HepG2 (cell line): ENCODE results near the gene MFAP2. TPM values are rescaled to one million over a fixed set of nuclear protein-coding genes. Genes with fewer than 3 reads are reported as not detected.

Experiments used
- ATAC-seq: fragments of 200-7000 bp; cut with Tn5 transposase; 3 replicates; pipeline ENCODE4 v1.9.1; 2020; ENCODE audit warnings: mild to moderate bottlenecking, moderate library complexity
- BruUV-seq: library from RNA; stranded (reverse); fragments of 400-500 nt; replicated peaks from 2 replicates; lab custom pipeline; 2021; lab: Mats Ljungman, UMichigan
- CTCF ChIA-PET: fragments of 300-600 bp; formaldehyde crosslinking; extraction: SDS; loops from one replicate; lab custom pipeline; 2021; ENCODE audit warnings: low total read pairs, inconsistent platforms, low intra/inter-chr PET ratio; lab: Yijun Ruan, JAX
- POLR2A ChIA-PET: fragments of 350-600 bp; sonication (Branson Sonifier 250); formaldehyde crosslinking; loops from one replicate; lab custom pipeline; 2020; ENCODE audit warnings: antibody characterized with exemption, inconsistent platforms; lab: Yijun Ruan, JAX
- DNase-seq: peaks from one replicate; pipeline ENCODE4 v3.0.0-alpha.2; 2015; ENCODE audit warnings: low spot score
- FAIRE-seq: peaks from 3 replicates; lab custom pipeline; 2011; peaks lifted over from hg19 to GRCh38; lab: Jason Lieb, UNC
- H2AFZ ChIP-seq: one replicate; pipeline ENCODE4 v1.6.1; 2011; ENCODE audit warnings: low read length, inconsistent platforms
- H3K27ac ChIP-seq: fragments of 300-600 bp; 3 replicates; pipeline ENCODE4 v1.8.0; 2011; ENCODE audit warnings: mixed run types, mild to moderate bottlenecking, mixed read lengths, low read length, inconsistent platforms; ENCODE audit not compliant: insufficient read depth; ENCODE audit errors: extremely low read length
- H3K27me3 ChIP-seq, 2 experiments: fragments of 200-600 bp in 1 of 2; 2 replicates in 1 of 2; 3 replicates in 1 of 2; pipeline versions ENCODE4 v1.6.0 to v1.8.0; 2011; ENCODE audit warnings: low read length in 2 of 2, mild to moderate bottlenecking in 2 of 2, moderate library complexity in 2 of 2, inconsistent platforms in 1 of 2; ENCODE audit not compliant: insufficient read depth in 2 of 2, control insufficient read depth in 1 of 2
- H3K36me3 ChIP-seq, 2 experiments: fragments of 200-600 bp in 1 of 2; replicated peaks in 1 of 2; 2 replicates in 1 of 2; 3 replicates in 1 of 2; pipeline versions ENCODE4 v1.5.1 to v1.8.0; 2011; ENCODE audit warnings: low read length in 2 of 2, inconsistent platforms in 1 of 2; ENCODE audit not compliant: insufficient read depth in 2 of 2, control insufficient read depth in 1 of 2
- H3K4me1 ChIP-seq: 2 replicates; pipeline ENCODE4 v1.5.1; 2012; ENCODE audit warnings: low read length, inconsistent platforms; ENCODE audit not compliant: insufficient read depth
- H3K4me2 ChIP-seq: 2 replicates; pipeline ENCODE4 v1.6.0; 2011; ENCODE audit warnings: low read depth, low read length, inconsistent platforms
- H3K4me3 ChIP-seq, 3 experiments: fragments of 200-600 bp in 1 of 3; sonication (generic), shearing (Covaris generic) in 1 of 3; replicated peaks in 1 of 3; 2 replicates each; pipeline ENCODE4 v1.5.1; 2011 to 2016; ENCODE audit warnings: low read length in 3 of 3, inconsistent platforms in 2 of 3, low read depth in 2 of 3, mild to moderate bottlenecking in 2 of 3, control low read depth in 1 of 3, mixed read lengths in 1 of 3; ENCODE audit not compliant: insufficient read depth in 1 of 3
- H3K79me2 ChIP-seq: one replicate; pipeline ENCODE4 v1.6.1; 2011; ENCODE audit warnings: low read length, inconsistent platforms; ENCODE audit not compliant: insufficient read depth
- H3K9ac ChIP-seq: 2 replicates; pipeline ENCODE4 v1.6.0; 2011; ENCODE audit warnings: mild to moderate bottlenecking, low read depth, low read length, inconsistent platforms; ENCODE audit not compliant: insufficient read depth
- H3K9me3 ChIP-seq: 2 replicates; pipeline ENCODE4 v1.5.1; 2012; ENCODE audit warnings: mild to moderate bottlenecking, low read length
- H4K20me1 ChIP-seq: 2 replicates; pipeline ENCODE4 v1.6.0; 2011; ENCODE audit warnings: inconsistent platforms, mild to moderate bottlenecking, low read length, moderate library complexity; ENCODE audit not compliant: insufficient read depth
- MYC ChIP-seq: sonication (generic); formaldehyde crosslinking; IDR thresholded peaks from 2 replicates; pipeline ENCODE4 v1.9.0; 2021; ENCODE audit warnings: missing genetic modification reagents, borderline replicate concordance
- POLR2G ChIP-seq: fragments of 200-400 bp; formaldehyde crosslinking; IDR thresholded peaks from 2 replicates; pipeline ENCODE4 v1.6.1; 2018; ENCODE audit warnings: mild to moderate bottlenecking, low read depth, low read length, moderate library complexity
- ZNF773 ChIP-seq: sonication (generic); formaldehyde crosslinking; IDR thresholded peaks from 2 replicates; pipeline ENCODE4 v1.4.0; 2020; ENCODE audit warnings: missing genetic modification reagents, borderline replicate concordance
- WGBS: methylation state at CpG from one replicate; pipeline ENCODE4 v1.1.6; 2017; ENCODE audit warnings: low lambda C conversion rate; 5-methylcytosine and 5-hydroxymethylcytosine counted together
- in situ Hi-C: cut with HindIII; loops from 2 replicates; pipeline ENCODE4 v1.10.0; 2017; ENCODE audit warnings: low pct_unique_long_range_greater_than_20kb; ENCODE audit not compliant: extremely low pct_ligation_motif_present
- intact Hi-C: fragments of 100-400 bp; cut with micrococcal nuclease; formaldehyde crosslinking; loops from one replicate; pipeline ENCODE4 v1.10.0; 2022; ENCODE audit not compliant: unreplicated experiment
- polyA plus RNA-seq, 8 experiments: library from polyadenylated mRNA; depleted of rRNA in 3 of 8; stranded (reverse) in 7 of 8; unstranded in 1 of 8; fragments of >200 nt; fragmentation: Illumina TruSeq in 4 of 8; extraction: Trizol in 4 of 8; gene quantifications; 2 replicates each; pipeline versions ENCODE4 v1.2.1 to v1.2.3, GENCODE V29; 2011 to 2016; ENCODE audit warnings: low read depth in 4 of 8, missing spikeins in 1 of 8, mixed read lengths in 1 of 8; ENCODE audit not compliant: insufficient read depth in 1 of 8
- total RNA-seq, 5 experiments: library from RNA; depleted of rRNA; stranded (reverse); fragments of >200 nt; fragmentation: Illumina TruSeq; extraction: Trizol; gene quantifications; 2 replicates each; pipeline ENCODE4 v1.2.3, GENCODE V29; 2016; ENCODE audit warnings: low read depth in 1 of 5
- TF ChIP-seq, protein P1 (sequence below): sonication (generic); formaldehyde crosslinking; IDR thresholded peaks from 2 replicates; pipeline ENCODE4 v1.4.0; 2020; ENCODE audit warnings: missing genetic modification reagents
- TF ChIP-seq, protein P2 (sequence below): sonication (generic); formaldehyde crosslinking; IDR thresholded peaks from 2 replicates; pipeline ENCODE4 v1.4.0; 2020; ENCODE audit warnings: mild to moderate bottlenecking, low read depth, missing genetic modification reagents

Gene MFAP2
- total and polyA plus RNA-seq, 2 of the 13 experiments (the other 11 are each of a cell fraction or from before 2014, with no cell fraction given) = 1.1 to 1.4 TPM

- CTCF ChIA-PET = no interaction called here
Measured at GRCh38 chr1:16969651-16970050, 10.8 kb downstream of the MFAP2 start.

More at GRCh38 chr1:16969651-16970050, 10.8 kb downstream of the MFAP2 start:
- POLR2A ChIA-PET = no interaction called here
- Histone ChIP-seq H3K4me2 (no peak overlapping the region), H4K20me1 (no peaks in the 10 kb centered on the region; the same call in 1 of the 2 replicates), H3K27me3 (peaks cover 1 to 4% of the 10 kb centered on the region in 2 experiments; a peak in 2 of 5 replicates), H3K4me3 (no peak overlapping the region), H3K79me2 (no peaks in the 10 kb centered on the region), H3K27ac (no peak overlapping the region), H3K36me3 (no peaks in the 10 kb centered on the region), H2AFZ (no peak overlapping the region), H3K9ac (no peak overlapping the region), H3K9me3 (no peaks in the 10 kb centered on the region), H3K4me1 (no peaks in the 10 kb centered on the region)
- no peak for DNase-seq
- ATAC-seq = no peak
- no peak for TF ChIP-seq MYC (CRISPR knock-in tag)
- TF ChIP-seq, protein P1, sequence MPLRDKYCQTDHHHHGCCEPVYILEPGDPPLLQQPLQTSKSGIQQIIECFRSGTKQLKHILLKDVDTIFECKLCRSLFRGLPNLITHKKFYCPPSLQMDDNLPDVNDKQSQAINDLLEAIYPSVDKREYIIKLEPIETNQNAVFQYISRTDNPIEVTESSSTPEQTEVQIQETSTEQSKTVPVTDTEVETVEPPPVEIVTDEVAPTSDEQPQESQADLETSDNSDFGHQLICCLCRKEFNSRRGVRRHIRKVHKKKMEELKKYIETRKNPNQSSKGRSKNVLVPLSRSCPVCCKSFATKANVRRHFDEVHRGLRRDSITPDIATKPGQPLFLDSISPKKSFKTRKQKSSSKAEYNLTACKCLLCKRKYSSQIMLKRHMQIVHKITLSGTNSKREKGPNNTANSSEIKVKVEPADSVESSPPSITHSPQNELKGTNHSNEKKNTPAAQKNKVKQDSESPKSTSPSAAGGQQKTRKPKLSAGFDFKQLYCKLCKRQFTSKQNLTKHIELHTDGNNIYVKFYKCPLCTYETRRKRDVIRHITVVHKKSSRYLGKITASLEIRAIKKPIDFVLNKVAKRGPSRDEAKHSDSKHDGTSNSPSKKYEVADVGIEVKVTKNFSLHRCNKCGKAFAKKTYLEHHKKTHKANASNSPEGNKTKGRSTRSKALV (CRISPR knock-in tag) = no peak
- TF ChIP-seq POLR2G = no peak
- no peak for TF ChIP-seq ZNF773
- TF ChIP-seq, protein P2, sequence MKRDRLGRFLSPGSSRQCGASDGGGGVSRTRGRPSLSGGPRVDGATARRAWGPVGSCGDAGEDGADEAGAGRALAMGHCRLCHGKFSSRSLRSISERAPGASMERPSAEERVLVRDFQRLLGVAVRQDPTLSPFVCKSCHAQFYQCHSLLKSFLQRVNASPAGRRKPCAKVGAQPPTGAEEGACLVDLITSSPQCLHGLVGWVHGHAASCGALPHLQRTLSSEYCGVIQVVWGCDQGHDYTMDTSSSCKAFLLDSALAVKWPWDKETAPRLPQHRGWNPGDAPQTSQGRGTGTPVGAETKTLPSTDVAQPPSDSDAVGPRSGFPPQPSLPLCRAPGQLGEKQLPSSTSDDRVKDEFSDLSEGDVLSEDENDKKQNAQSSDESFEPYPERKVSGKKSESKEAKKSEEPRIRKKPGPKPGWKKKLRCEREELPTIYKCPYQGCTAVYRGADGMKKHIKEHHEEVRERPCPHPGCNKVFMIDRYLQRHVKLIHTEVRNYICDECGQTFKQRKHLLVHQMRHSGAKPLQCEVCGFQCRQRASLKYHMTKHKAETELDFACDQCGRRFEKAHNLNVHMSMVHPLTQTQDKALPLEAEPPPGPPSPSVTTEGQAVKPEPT (CRISPR knock-in tag) = no peak
- BruUV-seq = no TSS peak
- intact Hi-C loops (no loop called here), in situ Hi-C loops (loop anchor here (25.0 kb wide), 1 partner anchor 268 kb away; the partner anchor contains the start of gene PADI3)
- 67% methylated on average over 2 of the region's 12 CpGs for WGBS
- FAIRE-seq = no peak
